Peyer's patch (tissue), 4 donors: ENCODE data around the gene MICAL3.

Experiments
- CTCF ChIP-seq, 6 experiments: fragments of 450-650 bp in 4 of 6; fragments of 200-600 bp in 2 of 6; sonication (generic) in 1 of 6; IDR thresholded peaks; one replicate each; pipeline ENCODE4 v1.5.1; 2017 to 2019; ENCODE audit warnings: antibody characterized with exemption in 6 of 6, mild to moderate bottlenecking in 3 of 6, moderate library complexity in 1 of 6
- POLR2A ChIP-seq, 2 donors: fragments of 450-650 bp; IDR thresholded peaks; one replicate each; pipeline ENCODE4 v1.5.1; 2017; ENCODE audit warnings: antibody characterized with exemption in 2 of 2, mild to moderate bottlenecking in 2 of 2, moderate library complexity in 2 of 2

GRCh38 chr22:17876306-17876831 lies 148.0 kb downstream of the MICAL3 start:
- TF ChIP-seq POLR2A (IDR thresholded peaks at IDR 0.05) (no peak), CTCF (IDR thresholded peaks at IDR 0.05) (peak in 1 of 6 experiments; percentile 9)
